ENCODE results near the gene SORCS1.

The SORCS1 gene

GRCh38 chr10:106898446-106898845 is 266.1 kb downstream of the SORCS1 start:
- no peak for DNase-seq (ENCODE audit: low spot score)

GRCh38 chr10:106897719-106898118 is 266.8 kb downstream of the SORCS1 start:
- DNase-seq (ENCODE audit: low spot score): no peak

GRCh38 chr10:106894692-106895091 is 269.8 kb downstream of the SORCS1 start:
- DNase-seq (ENCODE audit: low spot score): no peak

GRCh38 chr10:106877574-106877973 is 286.9 kb downstream of the SORCS1 start:
- DNase-seq (ENCODE audit: low spot score): no peak

- no peak for DNase-seq (ENCODE audit: low spot score)
Measured at GRCh38 chr10:106874604-106874889, 290.0 kb downstream of the SORCS1 start.

GRCh38 chr10:106873770-106874603 is 290.5 kb downstream of the SORCS1 start:
- DNase-seq (ENCODE audit: low spot score): no peak

GRCh38 chr10:106872176-106872575 is 292.3 kb downstream of the SORCS1 start:
- DNase-seq (ENCODE audit: low spot score): no peak

GRCh38 chr10:106866244-106866845 is 298.2 kb downstream of the SORCS1 start:
- DNase-seq (ENCODE audit: low spot score): no peak

GRCh38 chr10:106864031-106864430 is 300.5 kb downstream of the SORCS1 start:
- no peak for DNase-seq (ENCODE audit: low spot score)

GRCh38 chr10:106863549-106863948 is 301.0 kb downstream of the SORCS1 start:
- no peak for DNase-seq (ENCODE audit: low spot score)

- DNase-seq (ENCODE audit: low spot score): no peak
Measured at GRCh38 chr10:106859892-106860652, 304.4 kb downstream of the SORCS1 start.

- no peak for DNase-seq (ENCODE audit: low spot score)
Measured at GRCh38 chr10:106857728-106858127, 306.8 kb downstream of the SORCS1 start.

GRCh38 chr10:106857213-106857612 is 307.3 kb downstream of the SORCS1 start:
- DNase-seq (ENCODE audit: low spot score): no peak

- no peak for DNase-seq (ENCODE audit: low spot score)
Measured at GRCh38 chr10:106836933-106837663, 327.4 kb downstream of the SORCS1 start.

GRCh38 chr10:106832846-106833245 is 331.7 kb downstream of the SORCS1 start:
- DNase-seq (ENCODE audit: low spot score): no peak

GRCh38 chr10:106830471-106830870 is 334.0 kb downstream of the SORCS1 start:
- DNase-seq (ENCODE audit: low spot score): no peak

GRCh38 chr10:106830006-106830405 is 334.5 kb downstream of the SORCS1 start:
- no peak for DNase-seq (ENCODE audit: low spot score)

GRCh38 chr10:106826716-106827115 is 337.8 kb downstream of the SORCS1 start:
- no peak for DNase-seq (ENCODE audit: low spot score)

GRCh38 chr10:106825576-106826364 is 338.7 kb downstream of the SORCS1 start:
- DNase-seq (ENCODE audit: low spot score): no peak

- DNase-seq (ENCODE audit: low spot score): no peak
Measured at GRCh38 chr10:106820579-106820978, 343.9 kb downstream of the SORCS1 start.

- no peak for DNase-seq (ENCODE audit: low spot score)
Measured at GRCh38 chr10:106819490-106819889, 345.0 kb downstream of the SORCS1 start.
